Neural cell (in vitro differentiated cells): ENCODE data around the gene DPP6.

ENCODE experiments used
- EP300 ChIP-seq: fragments of 450-650 bp; conservative IDR thresholded peaks from 2 replicates; pipeline ENCODE4 v1.6.1; 2014; ENCODE audit warnings: antibody characterized with exemption, mild to moderate bottlenecking, moderate library complexity; ENCODE audit not compliant: poor library complexity, severe bottlenecking
- RAD21 ChIP-seq: fragments of 450-650 bp; conservative IDR thresholded peaks from 2 replicates; pipeline ENCODE4 v1.6.1; 2014; ENCODE audit warnings: antibody characterized with exemption, mild to moderate bottlenecking, moderate library complexity
- SMC3 ChIP-seq: fragments of 450-650 bp; conservative IDR thresholded peaks from 2 replicates; pipeline ENCODE4 v1.6.1; 2014; ENCODE audit warnings: antibody characterized with exemption, mild to moderate bottlenecking, moderate library complexity; ENCODE audit not compliant: poor library complexity
- TAF1 ChIP-seq: IDR thresholded peaks from 2 replicates; pipeline ENCODE4 v1.6.1; 2012; ENCODE audit warnings: low read depth
- TF ChIP-seq, protein P1 (sequence below): fragments of 450-650 bp; IDR thresholded peaks from 2 replicates; pipeline ENCODE4 v1.5.1; 2014; ENCODE audit warnings: antibody characterized with exemption, mild to moderate bottlenecking, moderate library complexity; ENCODE audit not compliant: poor library complexity, severe bottlenecking
- TF ChIP-seq, protein P2 (sequence below): IDR thresholded peaks from 2 replicates; pipeline ENCODE4 v1.6.1; 2012; ENCODE audit warnings: borderline replicate concordance

DNA sequence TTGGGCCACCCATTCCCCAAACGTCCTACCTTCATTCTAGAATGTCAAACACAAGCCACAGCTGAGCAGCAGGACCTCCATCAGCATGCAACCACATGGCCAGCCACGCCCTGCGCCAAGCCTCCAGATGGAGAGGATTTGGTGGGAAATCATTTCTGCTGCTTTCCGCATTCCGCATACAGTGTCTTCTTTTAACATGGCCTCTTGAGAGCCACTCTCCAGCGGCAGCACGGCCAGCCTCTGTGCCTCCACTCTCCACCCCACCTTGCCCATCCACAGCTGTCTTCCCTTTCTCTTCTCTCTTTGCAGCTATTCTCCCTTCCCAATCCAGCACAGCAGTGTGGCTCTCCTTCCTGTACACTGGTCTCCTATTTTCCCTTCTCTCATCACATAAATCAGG lies 561.6 kb downstream of the DPP6 start:
- TF ChIP-seq, protein P1, sequence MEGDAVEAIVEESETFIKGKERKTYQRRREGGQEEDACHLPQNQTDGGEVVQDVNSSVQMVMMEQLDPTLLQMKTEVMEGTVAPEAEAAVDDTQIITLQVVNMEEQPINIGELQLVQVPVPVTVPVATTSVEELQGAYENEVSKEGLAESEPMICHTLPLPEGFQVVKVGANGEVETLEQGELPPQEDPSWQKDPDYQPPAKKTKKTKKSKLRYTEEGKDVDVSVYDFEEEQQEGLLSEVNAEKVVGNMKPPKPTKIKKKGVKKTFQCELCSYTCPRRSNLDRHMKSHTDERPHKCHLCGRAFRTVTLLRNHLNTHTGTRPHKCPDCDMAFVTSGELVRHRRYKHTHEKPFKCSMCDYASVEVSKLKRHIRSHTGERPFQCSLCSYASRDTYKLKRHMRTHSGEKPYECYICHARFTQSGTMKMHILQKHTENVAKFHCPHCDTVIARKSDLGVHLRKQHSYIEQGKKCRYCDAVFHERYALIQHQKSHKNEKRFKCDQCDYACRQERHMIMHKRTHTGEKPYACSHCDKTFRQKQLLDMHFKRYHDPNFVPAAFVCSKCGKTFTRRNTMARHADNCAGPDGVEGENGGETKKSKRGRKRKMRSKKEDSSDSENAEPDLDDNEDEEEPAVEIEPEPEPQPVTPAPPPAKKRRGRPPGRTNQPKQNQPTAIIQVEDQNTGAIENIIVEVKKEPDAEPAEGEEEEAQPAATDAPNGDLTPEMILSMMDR: no peak
- TF ChIP-seq RAD21 (no peak), EP300 (no peak), SMC3 (no peak), TAF1 (no peak)
- TF ChIP-seq, protein P2, sequence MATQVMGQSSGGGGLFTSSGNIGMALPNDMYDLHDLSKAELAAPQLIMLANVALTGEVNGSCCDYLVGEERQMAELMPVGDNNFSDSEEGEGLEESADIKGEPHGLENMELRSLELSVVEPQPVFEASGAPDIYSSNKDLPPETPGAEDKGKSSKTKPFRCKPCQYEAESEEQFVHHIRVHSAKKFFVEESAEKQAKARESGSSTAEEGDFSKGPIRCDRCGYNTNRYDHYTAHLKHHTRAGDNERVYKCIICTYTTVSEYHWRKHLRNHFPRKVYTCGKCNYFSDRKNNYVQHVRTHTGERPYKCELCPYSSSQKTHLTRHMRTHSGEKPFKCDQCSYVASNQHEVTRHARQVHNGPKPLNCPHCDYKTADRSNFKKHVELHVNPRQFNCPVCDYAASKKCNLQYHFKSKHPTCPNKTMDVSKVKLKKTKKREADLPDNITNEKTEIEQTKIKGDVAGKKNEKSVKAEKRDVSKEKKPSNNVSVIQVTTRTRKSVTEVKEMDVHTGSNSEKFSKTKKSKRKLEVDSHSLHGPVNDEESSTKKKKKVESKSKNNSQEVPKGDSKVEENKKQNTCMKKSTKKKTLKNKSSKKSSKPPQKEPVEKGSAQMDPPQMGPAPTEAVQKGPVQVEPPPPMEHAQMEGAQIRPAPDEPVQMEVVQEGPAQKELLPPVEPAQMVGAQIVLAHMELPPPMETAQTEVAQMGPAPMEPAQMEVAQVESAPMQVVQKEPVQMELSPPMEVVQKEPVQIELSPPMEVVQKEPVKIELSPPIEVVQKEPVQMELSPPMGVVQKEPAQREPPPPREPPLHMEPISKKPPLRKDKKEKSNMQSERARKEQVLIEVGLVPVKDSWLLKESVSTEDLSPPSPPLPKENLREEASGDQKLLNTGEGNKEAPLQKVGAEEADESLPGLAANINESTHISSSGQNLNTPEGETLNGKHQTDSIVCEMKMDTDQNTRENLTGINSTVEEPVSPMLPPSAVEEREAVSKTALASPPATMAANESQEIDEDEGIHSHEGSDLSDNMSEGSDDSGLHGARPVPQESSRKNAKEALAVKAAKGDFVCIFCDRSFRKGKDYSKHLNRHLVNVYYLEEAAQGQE: no peak
